ENCODE data around the gene CPT1B.

DNA sequence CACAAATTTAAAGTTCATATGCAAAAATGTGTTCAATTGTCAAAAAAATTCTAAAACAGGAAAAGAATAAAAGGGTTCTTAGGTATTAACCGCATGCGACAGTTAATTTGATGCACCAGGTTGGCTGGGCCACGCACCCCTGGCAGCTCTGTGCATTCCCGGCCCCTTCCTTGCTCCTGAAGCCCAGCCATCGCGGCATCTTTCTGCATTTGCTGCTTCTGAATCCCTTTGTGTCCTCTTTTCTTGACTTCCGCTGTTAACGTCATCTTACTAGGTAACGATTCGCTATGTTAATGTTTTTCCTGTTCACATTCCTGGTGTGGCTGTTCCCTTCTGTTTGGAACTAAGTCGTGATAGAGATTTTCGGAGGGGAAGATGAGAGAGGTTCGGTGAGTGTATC lies 40.5 kb downstream of the CPT1B start:
- TF ChIP-seq EZH2 (IDR thresholded peaks at IDR 0.05; ENCODE audit: insufficient read depth, poor library complexity, severe bottlenecking), result no peak
- no peak for TF ChIP-seq EZH2phosphoT487 (IDR thresholded peaks at IDR 0.05; ENCODE audit: insufficient read depth, low read depth)
